ENCODE data around the gene CD109.

GRCh38 chr6:73722318-73723060 lies 26.5 kb downstream of the CD109 start:
- no peak for TF ChIP-seq CTCF (IDR thresholded peaks at IDR 0.05)
- TF ChIP-seq POLR2A (IDR thresholded peaks at IDR 0.05): no peak

All from adrenal gland (tissue), 5 donors.